GM12872 (cell line): ENCODE results near the gene FRMD8.

ENCODE experiments used
- TF ChIP-seq, protein P1 (sequence below): IDR thresholded peaks from 3 replicates; pipeline ENCODE4 v1.5.1; 2011; ENCODE audit warnings: low read depth, mild to moderate bottlenecking, low read length, moderate library complexity; ENCODE audit not compliant: insufficient read depth

FRMD8 gene

DNA sequence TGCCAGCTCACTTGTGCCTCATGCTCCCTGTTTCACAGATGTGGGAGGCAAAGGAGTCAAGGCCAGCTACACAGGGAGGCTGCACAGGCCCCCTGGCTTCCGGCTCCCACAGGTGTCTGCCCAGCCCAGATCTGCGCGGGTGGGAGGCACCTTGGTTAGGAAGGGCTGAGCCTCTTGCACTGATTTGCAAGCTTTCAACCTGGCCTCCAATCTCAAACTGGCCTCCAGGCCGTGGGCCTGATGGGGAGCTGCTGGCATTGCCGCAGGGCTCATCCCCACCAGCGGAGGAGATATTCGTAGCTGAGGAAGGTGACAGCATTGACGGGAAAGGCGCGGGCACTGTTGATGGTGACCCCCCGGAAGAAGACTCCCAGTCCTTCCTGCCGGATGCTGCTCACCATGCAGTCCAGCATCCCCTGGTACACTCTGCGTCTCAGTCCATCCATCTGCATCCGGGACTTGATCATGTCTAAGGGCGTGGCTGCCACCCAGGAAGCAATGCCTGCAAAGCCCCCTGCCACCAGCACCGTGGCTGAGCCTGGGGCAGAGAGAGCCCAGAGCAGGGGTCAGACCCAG is 10.2 kb upstream of the FRMD8 start:
- TF ChIP-seq, protein P1, sequence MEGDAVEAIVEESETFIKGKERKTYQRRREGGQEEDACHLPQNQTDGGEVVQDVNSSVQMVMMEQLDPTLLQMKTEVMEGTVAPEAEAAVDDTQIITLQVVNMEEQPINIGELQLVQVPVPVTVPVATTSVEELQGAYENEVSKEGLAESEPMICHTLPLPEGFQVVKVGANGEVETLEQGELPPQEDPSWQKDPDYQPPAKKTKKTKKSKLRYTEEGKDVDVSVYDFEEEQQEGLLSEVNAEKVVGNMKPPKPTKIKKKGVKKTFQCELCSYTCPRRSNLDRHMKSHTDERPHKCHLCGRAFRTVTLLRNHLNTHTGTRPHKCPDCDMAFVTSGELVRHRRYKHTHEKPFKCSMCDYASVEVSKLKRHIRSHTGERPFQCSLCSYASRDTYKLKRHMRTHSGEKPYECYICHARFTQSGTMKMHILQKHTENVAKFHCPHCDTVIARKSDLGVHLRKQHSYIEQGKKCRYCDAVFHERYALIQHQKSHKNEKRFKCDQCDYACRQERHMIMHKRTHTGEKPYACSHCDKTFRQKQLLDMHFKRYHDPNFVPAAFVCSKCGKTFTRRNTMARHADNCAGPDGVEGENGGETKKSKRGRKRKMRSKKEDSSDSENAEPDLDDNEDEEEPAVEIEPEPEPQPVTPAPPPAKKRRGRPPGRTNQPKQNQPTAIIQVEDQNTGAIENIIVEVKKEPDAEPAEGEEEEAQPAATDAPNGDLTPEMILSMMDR: no peak

DNA sequence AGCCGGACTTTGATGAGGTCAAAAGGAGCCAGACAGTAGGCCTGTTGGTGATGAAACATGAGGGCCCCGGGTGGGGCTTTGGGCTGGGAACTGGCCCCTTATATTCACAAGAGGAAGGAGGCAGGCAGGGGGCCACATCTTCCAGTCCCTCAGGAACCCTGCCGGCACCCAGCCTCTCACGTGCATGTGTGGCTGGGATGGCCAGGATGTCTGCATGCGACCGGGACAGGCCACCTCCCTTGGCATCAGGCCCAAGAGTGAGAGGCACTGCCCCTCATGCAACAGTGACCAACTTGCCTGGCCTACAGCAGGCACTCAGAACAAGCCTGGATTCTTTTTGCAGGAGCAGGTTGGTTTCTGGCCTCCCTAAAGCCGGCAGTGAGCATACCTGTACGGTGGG is 9.4 kb upstream of the FRMD8 start:
- TF ChIP-seq, protein P1: no peak

DNA sequence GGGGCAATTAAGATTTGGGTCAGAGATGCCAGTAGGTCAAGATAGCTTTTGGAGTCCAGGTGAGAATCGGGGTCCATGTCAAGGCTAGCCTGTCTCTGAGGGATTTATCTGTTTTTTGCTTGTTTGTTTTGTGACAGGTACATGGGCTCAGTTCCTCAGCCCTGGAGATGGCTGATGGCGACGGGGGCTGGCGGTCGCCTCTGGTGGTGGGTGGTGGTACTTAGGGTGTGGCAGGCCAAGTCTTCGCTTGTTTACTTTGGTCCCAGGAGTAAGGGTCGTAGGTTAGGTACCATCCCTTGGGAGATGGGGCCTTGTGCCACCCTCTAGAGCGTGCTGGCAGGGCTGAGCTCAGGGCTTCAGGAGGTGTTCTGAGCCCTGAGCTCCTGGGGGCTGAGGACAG is 8.7 kb upstream of the FRMD8 start:
- TF ChIP-seq, protein P1: 0 out of 3 replicates have a peak, but pooled peaks have one; percentile 30

DNA sequence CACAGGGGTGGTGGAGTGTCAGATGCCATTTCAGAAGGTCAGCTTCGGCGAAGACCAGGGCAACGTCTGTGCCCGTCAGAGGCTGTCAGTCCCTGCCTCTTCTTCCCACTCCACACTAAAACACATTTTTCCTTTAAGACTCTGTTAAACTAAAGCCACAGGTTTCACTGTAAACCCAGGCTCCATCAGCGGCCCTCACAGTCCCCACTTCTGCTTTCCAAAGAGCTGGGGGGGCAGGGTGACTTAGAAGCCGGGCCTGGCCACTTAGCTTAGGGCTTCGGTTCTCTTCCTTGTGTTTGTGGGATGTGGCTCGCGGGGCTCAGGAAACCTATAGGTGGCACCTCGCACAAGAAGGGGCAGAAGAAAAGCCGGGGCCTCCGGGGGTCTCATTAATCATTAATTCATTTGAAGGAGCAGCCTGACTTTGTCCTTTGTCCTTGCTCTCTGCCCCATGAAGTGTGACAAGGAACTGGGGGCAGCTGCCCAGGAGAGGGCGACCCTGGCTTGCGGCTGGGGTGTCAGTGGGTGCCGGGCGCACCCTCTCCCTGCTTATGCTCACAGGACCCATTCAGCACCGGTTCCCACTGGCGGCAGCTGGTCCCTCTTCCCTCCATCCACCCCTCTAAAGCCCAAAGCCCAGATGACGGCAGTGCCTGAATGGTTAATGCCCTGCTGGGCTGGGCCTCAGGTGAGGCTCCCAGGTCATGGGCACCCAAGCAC is 8.1 kb upstream of the FRMD8 start:
- TF ChIP-seq, protein P1: peak; percentile 24; the same call in 2 of the 3 replicates

DNA sequence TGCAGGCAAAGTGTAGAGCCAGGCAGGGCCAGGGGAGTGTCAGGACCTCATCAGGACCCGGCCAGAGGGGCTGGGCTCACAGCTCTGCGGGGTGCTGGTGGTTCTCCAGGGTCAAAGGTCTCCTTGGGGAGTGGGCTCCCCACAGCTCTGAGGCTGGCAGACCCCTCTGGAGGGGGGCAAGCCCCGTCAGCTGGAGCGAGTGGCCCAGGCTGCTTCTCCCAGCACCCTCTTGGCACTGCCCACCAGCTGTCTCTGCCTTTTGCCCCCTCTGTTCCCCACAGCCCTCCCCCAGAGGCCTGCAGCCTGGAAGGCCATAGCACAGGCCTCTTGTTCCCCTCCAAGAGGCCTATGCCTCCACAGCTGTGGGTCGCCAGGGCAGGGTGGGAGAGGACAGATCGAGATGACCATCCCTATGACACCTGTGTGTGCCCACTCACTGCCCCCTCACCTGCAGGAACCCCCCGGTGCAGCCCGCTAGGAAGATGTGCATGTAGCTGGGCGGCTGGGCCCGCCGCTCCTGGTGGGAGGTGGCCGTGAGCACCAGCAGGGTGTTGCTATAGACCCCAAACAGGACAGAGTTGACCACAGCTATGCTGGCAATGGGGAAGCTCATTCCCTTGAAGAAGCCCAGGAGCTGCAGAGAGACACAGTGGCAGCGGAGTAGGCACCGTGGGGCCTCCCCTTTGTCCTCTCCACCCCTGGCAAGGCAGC is 7.4 kb upstream of the FRMD8 start:
- TF ChIP-seq, protein P1: no peak

DNA sequence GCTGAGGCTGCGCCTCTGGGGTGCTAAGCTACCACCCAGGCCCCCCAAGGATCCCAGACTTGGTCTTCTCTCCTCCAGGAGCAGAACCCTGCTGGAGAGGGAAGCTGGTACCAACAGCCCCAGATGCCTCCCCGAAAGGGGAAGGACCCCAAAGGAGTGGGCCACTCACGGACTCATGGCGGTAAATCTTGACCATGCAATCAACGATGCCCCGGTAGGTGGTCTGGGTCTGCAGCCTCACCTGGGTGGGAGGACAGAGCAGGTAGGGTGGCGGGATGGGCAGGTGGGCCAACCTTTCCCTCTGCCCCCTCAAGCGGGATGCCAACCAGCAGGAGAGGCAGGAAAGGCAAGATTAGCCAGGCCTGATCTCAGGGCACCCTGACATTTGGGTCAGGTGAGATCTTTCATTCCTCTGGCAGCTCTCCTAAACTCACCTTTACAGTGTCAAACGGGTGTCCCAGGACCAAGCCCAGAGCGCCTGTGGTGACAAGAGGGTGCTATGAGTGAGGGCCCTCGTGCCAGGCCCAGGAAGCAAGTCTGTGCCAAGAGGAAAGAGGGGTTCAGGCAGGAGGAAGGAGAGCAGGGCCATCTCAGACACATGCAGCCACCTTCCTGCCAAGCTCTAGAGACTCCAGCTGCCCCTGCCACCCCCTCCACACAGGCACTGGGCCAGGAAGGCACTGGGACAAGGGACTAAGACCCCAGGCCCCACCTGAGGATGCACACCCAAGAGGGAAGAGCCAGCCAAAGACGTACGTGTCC is 6.6 kb upstream of the FRMD8 start:
- TF ChIP-seq, protein P1: no peak
